SH-SY5Y (cell line): ENCODE results near the gene AHSA1.

Source experiments
- GATA2 ChIP-seq: IDR thresholded peaks from 2 replicates; pipeline ENCODE4 v1.6.1; 2011; ENCODE audit warnings: mild to moderate bottlenecking, low read depth, low read length
- GATA3 ChIP-seq: IDR thresholded peaks from 2 replicates; pipeline ENCODE4 v1.6.1; 2011; ENCODE audit warnings: low read depth, mild to moderate bottlenecking, low read length, moderate library complexity

Gene AHSA1

DNA sequence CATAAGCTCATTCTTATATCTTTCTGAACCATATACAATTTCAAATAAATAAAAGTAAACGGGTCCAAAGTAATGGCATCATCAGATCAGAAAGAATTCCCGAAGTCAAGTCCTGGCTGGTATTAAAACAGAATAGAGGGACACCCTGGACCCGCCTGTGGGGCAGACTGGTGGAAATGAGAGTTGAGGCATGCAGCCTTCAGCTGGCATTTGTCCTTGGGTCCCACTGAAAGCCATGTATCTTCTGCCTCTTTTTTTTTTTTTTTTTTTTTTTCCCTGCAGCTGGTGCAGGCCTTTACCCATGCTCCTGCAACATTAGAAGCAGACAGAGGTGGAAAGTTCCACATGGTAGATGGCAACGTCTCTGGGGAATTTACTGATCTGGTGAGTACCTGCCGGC, 9.9 kb downstream of the AHSA1 start:
- TF ChIP-seq GATA2: no peak
- TF ChIP-seq GATA3: no peak

DNA sequence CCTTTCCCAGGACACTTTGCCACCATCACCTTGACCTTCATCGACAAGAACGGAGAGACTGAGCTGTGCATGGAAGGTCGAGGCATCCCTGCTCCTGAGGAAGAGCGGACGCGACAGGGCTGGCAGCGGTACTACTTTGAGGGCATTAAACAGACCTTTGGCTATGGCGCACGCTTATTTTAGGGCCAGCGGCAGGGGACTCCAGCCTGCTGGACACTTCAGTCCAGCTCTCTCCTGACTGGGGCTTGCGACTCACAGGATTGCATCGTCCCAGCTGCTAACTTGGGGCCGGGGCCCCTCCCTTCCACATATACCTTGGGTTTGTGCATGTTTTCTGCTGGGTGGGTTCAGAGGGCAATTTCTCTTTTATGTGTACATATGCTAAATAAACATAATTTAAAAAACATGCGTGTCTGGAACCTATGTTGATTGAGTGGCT, 11.2 kb downstream of the AHSA1 start:
- no peak for TF ChIP-seq GATA3
- no peak for TF ChIP-seq GATA2

DNA sequence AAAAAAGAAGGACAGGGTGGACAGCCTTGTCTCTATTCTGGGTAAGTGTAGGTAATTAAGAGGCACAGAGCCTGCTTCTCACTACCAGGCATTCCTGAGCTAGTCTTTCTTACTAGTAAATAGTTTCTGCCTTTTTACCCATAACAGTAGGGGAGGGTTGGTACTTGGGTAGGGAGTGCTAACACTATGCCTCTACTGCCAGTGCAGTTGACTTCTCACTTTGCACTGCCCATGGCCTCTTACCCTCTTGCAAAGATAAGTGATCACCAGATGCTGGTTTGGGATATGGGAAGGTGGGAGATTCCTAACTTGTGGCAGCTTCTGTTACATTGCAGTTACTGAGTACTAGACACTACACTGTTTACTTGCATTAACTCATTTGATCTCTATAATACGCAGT, 11.6 kb downstream of the AHSA1 start:
- no peak for TF ChIP-seq GATA3
- no peak for TF ChIP-seq GATA2

- no peak for TF ChIP-seq GATA3
- no peak for TF ChIP-seq GATA2
These were observed 12.5 kb downstream of the AHSA1 start for GRCh38 chr14:77470224-77470870.

DNA sequence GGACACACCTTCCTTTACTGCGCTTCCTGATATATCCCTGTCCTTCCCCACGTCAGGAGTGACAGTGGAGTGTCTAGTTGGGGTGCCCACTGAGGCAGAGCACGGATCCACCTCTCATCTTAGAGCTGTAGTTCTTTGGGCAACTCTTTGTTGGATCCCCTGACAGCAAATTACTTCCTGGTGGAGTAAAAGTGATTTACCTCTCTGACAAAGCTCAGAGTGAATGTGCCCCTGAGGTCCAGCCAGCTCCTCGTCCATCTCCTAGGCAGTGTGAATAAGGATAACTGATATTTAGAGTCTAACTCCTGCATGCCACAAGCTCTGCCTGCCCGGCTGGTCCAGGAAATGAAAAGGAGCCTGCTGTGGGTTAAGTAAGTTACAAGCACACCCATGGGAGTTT, 16.0 kb downstream of the AHSA1 start:
- TF ChIP-seq GATA2 (no peak), GATA3 (no peak)

GRCh38 chr14:77474479-77475177, 16.7 kb downstream of the AHSA1 start:
- TF ChIP-seq GATA3 (no peak), GATA2 (no peak)

- TF ChIP-seq GATA3: no peak
These were observed 17.7 kb downstream of the AHSA1 start for GRCh38 chr14:77475432-77476115.

- no peak for TF ChIP-seq GATA3
- TF ChIP-seq GATA2: no peak
These were observed 20.1 kb downstream of the AHSA1 start for GRCh38 chr14:77478029-77478428.

GRCh38 chr14:77478796-77479195, 20.9 kb downstream of the AHSA1 start:
- TF ChIP-seq GATA2 (no peak), GATA3 (no peak)

DNA sequence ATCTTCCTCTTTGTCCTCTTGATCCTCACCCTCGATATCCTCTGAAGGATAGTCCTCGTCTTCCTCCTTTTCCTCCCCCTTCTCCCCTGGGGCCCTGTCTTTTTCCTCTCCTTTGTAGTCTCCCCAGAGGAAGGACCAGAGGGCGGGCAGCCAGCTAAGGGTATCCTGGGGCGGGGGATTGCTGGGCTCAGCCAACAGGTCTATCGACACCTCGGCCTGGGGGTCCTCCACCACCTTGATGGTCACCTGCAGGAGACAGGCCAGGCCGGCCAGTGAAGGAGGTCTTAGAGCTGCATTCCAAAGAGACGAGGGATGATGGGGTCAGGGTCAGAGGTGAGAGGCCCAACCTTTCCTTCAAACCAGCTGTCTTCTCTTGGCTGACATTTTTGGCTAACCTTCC, 24.5 kb downstream of the AHSA1 start:
- TF ChIP-seq GATA3 (no peak), GATA2 (no peak)

GRCh38 chr14:77485256-77485655, 27.4 kb downstream of the AHSA1 start:
- TF ChIP-seq GATA3 (no peak), GATA2 (no peak)

- TF ChIP-seq GATA3 (no peak), GATA2 (no peak)
These were observed 28.2 kb downstream of the AHSA1 start for GRCh38 chr14:77485901-77486678.

DNA sequence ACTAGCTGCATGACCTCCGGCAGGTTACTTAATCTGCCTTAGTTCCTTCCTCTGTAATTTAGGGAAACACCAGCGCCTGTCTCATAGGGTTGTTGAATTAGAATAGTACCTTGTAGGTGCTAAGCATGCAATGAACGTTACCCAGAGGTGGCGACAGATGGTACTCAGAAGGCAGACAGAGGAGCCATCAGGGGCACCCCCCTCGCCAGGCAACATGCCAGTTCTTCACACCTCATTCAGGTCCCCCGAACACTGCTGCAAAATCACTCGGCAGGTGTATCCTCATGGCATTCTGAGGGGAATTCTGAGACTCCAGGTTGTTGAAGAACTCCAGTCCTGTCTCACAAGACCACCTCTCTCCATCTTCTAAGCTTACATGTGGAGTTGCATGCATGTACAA, 30.7 kb downstream of the AHSA1 start:
- TF ChIP-seq GATA3: no peak
- no peak for TF ChIP-seq GATA2

GRCh38 chr14:77489041-77489440, 31.1 kb downstream of the AHSA1 start:
- no peak for TF ChIP-seq GATA3
- TF ChIP-seq GATA2: no peak
